Skeletal muscle satellite cell (primary cell): Measurements from ENCODE around the gene SPAG16.

ENCODE experiments used
- H3K27me3 ChIP-seq: 2 replicates; pipeline ENCODE4 v1.7.0; 2013; ENCODE audit warnings: low read length; ENCODE audit not compliant: control insufficient read depth, insufficient read depth
- H3K36me3 ChIP-seq: 2 replicates; pipeline ENCODE4 v1.7.0; 2013; ENCODE audit warnings: mild to moderate bottlenecking, control low read depth, low read length; ENCODE audit not compliant: insufficient read depth
- H3K4me1 ChIP-seq: 2 replicates; pipeline ENCODE4 v1.7.0; 2013; ENCODE audit warnings: low read length; ENCODE audit not compliant: control insufficient read depth, insufficient read depth
- H3K4me2 ChIP-seq: 2 replicates; pipeline ENCODE4 v1.7.0; 2013; ENCODE audit warnings: mild to moderate bottlenecking, low read length
- H3K4me3 ChIP-seq: 2 replicates; pipeline ENCODE4 v1.7.0; 2013; ENCODE audit warnings: low read length
- H3K9ac ChIP-seq: 2 replicates; pipeline ENCODE4 v1.7.0; 2013; ENCODE audit warnings: mild to moderate bottlenecking, low read depth, low read length, moderate library complexity
- H3K9me3 ChIP-seq: replicated peaks from 2 replicates; pipeline ENCODE4 v1.7.0; 2013; ENCODE audit warnings: mild to moderate bottlenecking, control low read depth, low read length

Gene SPAG16

GRCh38 chr2:214139630-214140284 lies 855.5 kb downstream of the SPAG16 start:
- Histone ChIP-seq H3K9me3 (no peaks in the 10 kb centered on the region), H3K4me2 (no peak overlapping the region), H3K4me1 (no peaks in the 10 kb centered on the region), H3K27me3 (no peaks in the 10 kb centered on the region), H3K9ac (no peak overlapping the region), H3K4me3 (no peak overlapping the region), H3K36me3 (no peaks in the 10 kb centered on the region)

GRCh38 chr2:214156971-214157370 lies 872.7 kb downstream of the SPAG16 start:
- H3K27me3 ChIP-seq, result no peaks in the 10 kb centered on the region
- no peak overlapping the region for H3K4me3 ChIP-seq
- H3K4me1 ChIP-seq, result no peaks in the 10 kb centered on the region
- no peak overlapping the region for H3K4me2 ChIP-seq
- H3K36me3 ChIP-seq, result no peaks in the 10 kb centered on the region
- H3K9me3 ChIP-seq, result no peaks in the 10 kb centered on the region
- no peak overlapping the region for H3K9ac ChIP-seq

DNA sequence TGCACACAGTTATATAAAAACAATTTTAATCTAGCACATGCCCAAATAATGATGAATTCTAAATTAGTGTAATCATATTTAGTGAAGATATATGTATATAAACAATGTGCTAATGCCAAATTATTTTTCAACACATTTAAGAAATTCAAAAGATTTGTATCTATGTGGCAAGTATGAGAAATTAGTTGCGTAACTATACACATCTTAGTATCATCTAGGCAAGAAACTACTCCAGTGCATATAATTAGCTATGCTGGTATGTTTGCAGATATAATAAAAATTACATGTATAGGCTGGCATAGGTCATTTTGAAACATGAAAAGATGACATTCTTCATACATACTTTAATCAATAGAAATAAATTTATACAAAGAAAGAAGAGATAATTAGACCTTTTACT lies 874.6 kb downstream of the SPAG16 start:
- Histone ChIP-seq H3K4me3 (no peak overlapping the region), H3K4me1 (no peaks in the 10 kb centered on the region), H3K36me3 (no peaks in the 10 kb centered on the region), H3K27me3 (no peaks in the 10 kb centered on the region), H3K4me2 (no peak overlapping the region), H3K9me3 (no peaks in the 10 kb centered on the region), H3K9ac (no peak overlapping the region)

GRCh38 chr2:214169281-214169680 lies 885.0 kb downstream of the SPAG16 start:
- Histone ChIP-seq H3K36me3 (no peaks in the 10 kb centered on the region), H3K9ac (no peak overlapping the region), H3K9me3 (no peaks in the 10 kb centered on the region), H3K4me1 (no peaks in the 10 kb centered on the region), H3K4me3 (no peak overlapping the region), H3K4me2 (no peak overlapping the region), H3K27me3 (no peaks in the 10 kb centered on the region)

DNA sequence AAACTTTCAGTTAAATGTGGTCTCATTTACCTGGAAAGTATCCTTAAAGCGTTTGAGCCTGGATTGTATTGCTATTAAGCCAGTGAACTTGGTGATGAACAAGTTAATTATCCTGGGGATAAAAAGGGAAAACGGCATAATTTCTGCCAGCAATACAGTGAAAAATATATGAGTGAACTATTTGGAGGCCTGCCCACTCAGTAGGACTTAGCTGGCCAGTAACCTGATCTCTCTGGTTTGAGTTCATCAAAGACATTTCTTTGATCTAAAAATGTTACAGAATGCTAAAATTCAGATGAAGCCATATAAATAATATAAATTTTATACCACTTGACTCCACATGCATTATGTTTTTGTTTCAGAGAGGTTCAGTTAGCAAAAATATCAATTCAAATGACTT lies 885.5 kb downstream of the SPAG16 start:
- no peaks in the 10 kb centered on the region for H3K4me1 ChIP-seq
- H3K4me3 ChIP-seq, result no peak overlapping the region
- H3K4me2 ChIP-seq, result no peak overlapping the region
- H3K36me3 ChIP-seq, result no peaks in the 10 kb centered on the region
- H3K9me3 ChIP-seq, result no peaks in the 10 kb centered on the region
- no peaks in the 10 kb centered on the region for H3K27me3 ChIP-seq
- H3K9ac ChIP-seq, result no peak overlapping the region

- Histone ChIP-seq H3K9ac (no peak overlapping the region), H3K4me2 (no peak overlapping the region), H3K9me3 (no peaks in the 10 kb centered on the region), H3K27me3 (no peaks in the 10 kb centered on the region), H3K4me3 (no peak overlapping the region), H3K36me3 (no peaks in the 10 kb centered on the region), H3K4me1 (no peaks in the 10 kb centered on the region)
Measured at GRCh38 chr2:214174563-214174962, 890.3 kb downstream of the SPAG16 start.

GRCh38 chr2:214180071-214180470 lies 895.8 kb downstream of the SPAG16 start:
- Histone ChIP-seq H3K36me3 (no peaks in the 10 kb centered on the region), H3K9ac (no peak overlapping the region), H3K4me2 (no peak overlapping the region), H3K4me1 (no peaks in the 10 kb centered on the region), H3K4me3 (no peak overlapping the region), H3K27me3 (no peaks in the 10 kb centered on the region), H3K9me3 (no peaks in the 10 kb centered on the region)

DNA sequence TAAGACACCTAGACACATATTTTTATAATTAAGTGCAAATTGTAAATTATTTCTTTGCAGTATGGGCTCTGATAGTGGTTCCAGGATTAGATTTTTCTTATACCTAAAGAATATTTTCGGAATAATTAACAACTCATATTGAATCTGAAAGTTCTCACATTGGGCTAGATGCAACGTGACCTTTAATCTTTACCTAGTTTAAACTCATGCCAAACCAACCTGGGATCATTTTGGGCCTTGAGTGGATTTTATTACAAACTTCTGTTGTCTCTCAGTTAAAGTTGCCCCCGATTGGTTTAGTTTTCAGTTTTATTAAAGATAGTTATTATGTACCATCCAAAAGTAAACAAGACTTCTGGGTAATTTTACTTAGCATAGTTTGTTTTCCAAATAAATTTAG lies 896.4 kb downstream of the SPAG16 start:
- H3K4me1 ChIP-seq, result no peaks in the 10 kb centered on the region
- no peak overlapping the region for H3K4me2 ChIP-seq
- H3K4me3 ChIP-seq, result no peak overlapping the region

DNA sequence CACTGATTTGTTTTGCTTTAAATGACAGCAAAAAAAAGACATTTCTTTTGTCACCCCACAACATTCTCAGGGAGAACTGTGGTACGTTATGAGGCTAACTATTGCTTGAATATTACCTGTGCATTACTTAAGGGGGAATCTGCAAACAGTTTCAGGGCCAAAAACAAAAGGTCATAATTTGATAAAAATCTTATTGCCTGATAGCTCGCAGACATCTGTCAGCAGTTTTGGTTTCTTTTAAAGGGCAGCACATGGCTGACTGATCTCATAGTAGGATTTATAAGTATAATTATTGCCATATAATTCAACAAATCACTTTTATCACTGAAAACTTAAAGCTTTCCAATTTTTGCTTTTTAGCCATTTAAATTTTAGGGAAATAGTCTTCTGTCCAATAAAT lies 900.2 kb downstream of the SPAG16 start:
- no peaks in the 10 kb centered on the region for H3K4me1 ChIP-seq
- no peak overlapping the region for H3K4me2 ChIP-seq
- H3K9ac ChIP-seq, result no peak overlapping the region
- no peaks in the 10 kb centered on the region for H3K9me3 ChIP-seq
- no peaks in the 10 kb centered on the region for H3K27me3 ChIP-seq
- no peak overlapping the region for H3K4me3 ChIP-seq
- no peaks in the 10 kb centered on the region for H3K36me3 ChIP-seq

More for the DNA sequence above, 896.4 kb downstream of the SPAG16 start:
- Histone ChIP-seq H3K9me3 (no peaks in the 10 kb centered on the region), H3K36me3 (no peaks in the 10 kb centered on the region), H3K27me3 (no peaks in the 10 kb centered on the region), H3K9ac (no peak overlapping the region)

DNA sequence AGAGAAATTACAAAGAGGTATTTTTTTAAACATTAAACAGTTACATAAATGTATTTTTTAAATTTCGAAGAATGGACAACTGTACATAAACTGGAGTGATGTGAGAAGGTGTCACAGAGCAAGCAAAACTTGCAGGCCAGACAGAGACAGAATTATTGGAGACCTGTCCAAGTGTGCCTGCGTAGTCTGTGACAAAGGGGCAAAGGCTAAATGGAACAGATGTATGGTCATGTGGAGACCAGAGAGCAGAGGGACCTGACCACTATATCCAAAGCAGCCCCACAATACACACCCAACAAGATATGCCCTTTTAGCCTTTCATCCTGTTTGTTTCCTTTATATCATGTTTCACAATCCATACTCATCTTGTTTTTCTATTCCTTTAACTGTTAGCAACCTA lies 901.3 kb downstream of the SPAG16 start:
- no peaks in the 10 kb centered on the region for H3K4me1 ChIP-seq
- no peak overlapping the region for H3K4me2 ChIP-seq
- H3K27me3 ChIP-seq, result no peaks in the 10 kb centered on the region
- H3K4me3 ChIP-seq, result no peak overlapping the region
- H3K9ac ChIP-seq, result no peak overlapping the region
- H3K36me3 ChIP-seq, result no peaks in the 10 kb centered on the region
- H3K9me3 ChIP-seq, result no peaks in the 10 kb centered on the region

DNA sequence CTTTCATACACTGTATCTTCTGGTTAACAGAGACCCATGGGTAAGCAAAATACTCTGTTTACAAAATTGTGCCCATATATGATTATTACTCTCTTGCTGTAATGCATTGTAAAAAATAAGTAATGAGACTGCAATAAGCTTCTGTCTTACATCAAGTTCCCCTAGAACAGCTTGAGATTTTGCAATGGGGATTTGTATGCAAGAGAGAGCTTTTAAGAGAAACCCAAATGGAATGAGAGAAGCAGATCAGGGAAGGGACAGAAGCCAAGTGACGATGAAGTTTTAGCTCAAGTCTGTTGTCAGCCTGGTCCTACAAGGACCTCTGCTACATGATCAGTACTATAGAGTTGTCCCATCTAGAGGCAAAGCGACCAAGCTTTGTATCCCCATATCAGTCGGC lies 908.4 kb downstream of the SPAG16 start:
- Histone ChIP-seq H3K4me1 (peaks cover 5% of the 10 kb centered on the region), H3K4me3 (no peak overlapping the region), H3K9me3 (no peaks in the 10 kb centered on the region), H3K9ac (no peak overlapping the region), H3K27me3 (no peaks in the 10 kb centered on the region), H3K36me3 (no peaks in the 10 kb centered on the region), H3K4me2 (no peak overlapping the region)

DNA sequence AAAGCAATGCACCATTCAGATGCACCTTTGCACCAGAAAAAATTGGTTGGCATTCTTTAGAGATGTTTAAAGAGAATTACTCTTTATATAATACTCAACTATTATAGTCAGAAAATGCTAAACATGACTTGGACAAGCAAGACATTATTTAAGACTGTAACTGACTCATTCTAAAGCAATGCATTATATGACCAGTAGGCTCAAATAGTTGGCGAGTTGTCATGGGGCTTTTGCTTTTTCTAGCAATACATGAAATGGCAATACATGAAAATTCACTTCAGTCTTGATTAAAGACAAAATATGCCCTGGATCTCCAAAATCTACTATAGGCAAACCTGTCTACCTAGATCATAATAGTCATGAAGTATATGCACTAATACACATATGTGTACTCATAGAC lies 909.7 kb downstream of the SPAG16 start:
- H3K9ac ChIP-seq, result no peak overlapping the region
- H3K36me3 ChIP-seq, result no peaks in the 10 kb centered on the region
- peaks cover 5% of the 10 kb centered on the region for H3K4me1 ChIP-seq
- no peaks in the 10 kb centered on the region for H3K9me3 ChIP-seq
- H3K4me2 ChIP-seq, result no peak overlapping the region
- no peaks in the 10 kb centered on the region for H3K27me3 ChIP-seq
- no peak overlapping the region for H3K4me3 ChIP-seq
